Activated CD4-positive, CD25-positive, alpha-beta regulatory T cell treated with anti-CD3 and anti-CD28 coated beads, Interleukin-2, amount 50 U/mL, for 72 hours (primary cell): ENCODE data around the gene PRAMEF25.
"Not testable (repeated sequence)": the region's sequence is repeated elsewhere in the genome, so short reads cannot be mapped to it uniquely, and the experiment has no call there.

Source experiments
- DNase-seq: peaks from one replicate; pipeline ENCODE4 v3.0.0; 2021

The PRAMEF25 gene

DNA sequence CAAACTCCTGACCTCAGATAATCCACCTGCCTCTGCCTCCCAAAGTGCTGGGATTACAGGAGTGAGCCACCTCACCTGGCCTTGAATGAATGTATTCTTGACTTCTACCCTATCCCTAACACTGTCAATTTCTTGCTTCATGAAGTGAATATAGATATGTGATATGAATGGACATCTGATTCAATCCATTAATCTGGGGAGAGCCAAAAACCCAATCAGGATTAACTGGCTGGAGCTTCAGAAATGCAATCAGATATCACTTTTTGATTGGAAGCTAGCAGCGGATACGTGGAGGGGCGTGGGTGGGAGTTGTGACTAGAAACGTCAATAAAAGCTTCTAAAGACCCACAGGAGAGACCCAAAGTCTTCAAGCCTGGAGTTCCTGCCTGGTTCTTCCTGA is at the start of gene PRAMEF25:
PRAMEF25 (plus strand) TSS at position 301 of the 400 bp plus-strand sequence. CDS start 2,920 bp downstream, outside the sequence.
- DNase-seq = not testable (repeated sequence)

DNA sequence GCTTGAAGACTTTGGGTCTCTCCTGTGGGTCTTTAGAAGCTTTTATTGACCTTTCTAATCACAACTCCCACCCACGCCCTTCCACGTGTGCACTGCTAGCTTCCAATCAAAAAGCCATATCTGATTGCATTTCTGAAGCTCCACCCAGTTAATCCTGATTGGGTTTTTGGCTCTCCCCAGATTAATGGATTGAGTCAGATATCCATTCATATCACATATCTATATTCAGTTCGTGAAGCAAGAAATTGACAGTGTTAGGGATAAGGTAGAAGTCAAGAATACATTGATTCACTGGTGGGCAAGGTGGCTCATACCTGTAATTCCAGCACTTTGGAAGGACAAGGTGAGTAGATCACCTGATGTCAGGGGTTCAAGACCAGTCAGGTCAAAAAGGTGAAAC is 14.1 kb upstream of the PRAMEF25 start, which contains the start of gene PRAMEF27:
PRAMEF27 (minus strand) TSS at position 101 of the 400 bp plus-strand sequence. CDS start 2,916 bp downstream, outside the sequence.
- DNase-seq = not testable (repeated sequence)

DNA sequence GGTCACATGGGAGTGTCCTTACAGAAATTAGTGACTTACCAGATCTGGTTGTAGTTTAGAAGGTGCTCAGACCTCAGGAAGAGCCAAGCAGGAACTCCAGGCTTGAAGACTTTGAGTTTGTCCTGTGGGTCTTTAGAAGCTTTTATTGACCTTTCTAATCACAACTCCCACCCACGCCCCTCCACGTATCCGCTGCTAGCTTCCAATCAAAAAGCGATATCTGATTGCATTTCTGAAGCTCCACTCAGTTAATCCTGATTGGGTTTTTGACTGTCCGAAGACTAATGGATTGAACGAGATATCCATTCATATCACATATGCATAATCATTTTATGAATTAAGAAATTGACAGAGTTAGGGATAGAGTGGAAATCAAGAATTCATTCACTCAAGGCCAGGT is 46.2 kb downstream of the PRAMEF25 start, which contains the start of gene HNRNPCL2:
HNRNPCL2 (minus strand) TSS at position 101 of the 400 bp plus-strand sequence. CDS start 454 bp downstream, outside the sequence.
- not testable (repeated sequence) for DNase-seq
